Sigmoid colon (tissue), 3 donors: ENCODE measurements around the gene TCF3.

Source experiments
- CTCF ChIP-seq, 4 experiments: fragments of 450-650 bp in 3 of 4; fragments of 200-600 bp in 1 of 4; IDR thresholded peaks; one replicate each; pipeline ENCODE4 v1.5.1; 2016 to 2019; ENCODE audit warnings: antibody characterized with exemption in 4 of 4, mild to moderate bottlenecking in 3 of 4, moderate library complexity in 2 of 4
- POLR2A ChIP-seq, 2 donors: fragments of 450-650 bp; IDR thresholded peaks; one replicate each; pipeline ENCODE4 v1.6.1; 2016; ENCODE audit warnings: antibody characterized with exemption in 2 of 2, mild to moderate bottlenecking in 2 of 2, moderate library complexity in 2 of 2

GRCh38 chr19:1568320-1569019 is 83.9 kb downstream of the TCF3 start, which contains the start of gene MEX3D:
- no peak for TF ChIP-seq CTCF (IDR thresholded peaks at IDR 0.05)
- no peak for TF ChIP-seq POLR2A (IDR thresholded peaks at IDR 0.05)
